HEK293 (cell line): ENCODE measurements around the gene TTC31.

ENCODE experiments used
- GLIS1 ChIP-seq: fragments of 450-650 bp; formaldehyde crosslinking; IDR thresholded peaks from 2 replicates; pipeline ENCODE4 v1.5.1; 2016; ENCODE audit warnings: missing biosample characterization, missing genetic modification characterization
- HOXA7 ChIP-seq: sonication (generic); formaldehyde crosslinking; IDR thresholded peaks from 2 replicates; pipeline ENCODE4 v1.8.1; 2022; ENCODE audit warnings: missing genetic modification reagents, borderline replicate concordance
- INSM2 ChIP-seq: fragments of 450-650 bp; formaldehyde crosslinking; IDR thresholded peaks from 2 replicates; pipeline ENCODE4 v1.5.1; 2016; ENCODE audit warnings: missing biosample characterization, missing genetic modification characterization
- KLF16 ChIP-seq: fragments of 450-650 bp; formaldehyde crosslinking; IDR thresholded peaks from 2 replicates; pipeline ENCODE4 v1.5.1; 2017; ENCODE audit warnings: missing biosample characterization, missing genetic modification characterization
- MZF1 ChIP-seq: fragments of 450-650 bp; formaldehyde crosslinking; IDR thresholded peaks from 2 replicates; pipeline ENCODE4 v1.5.1; 2017; ENCODE audit warnings: missing biosample characterization, missing genetic modification characterization, borderline replicate concordance
- PRDM6 ChIP-seq: fragments of 450-650 bp; formaldehyde crosslinking; IDR thresholded peaks from 2 replicates; pipeline ENCODE4 v1.5.1; 2017; ENCODE audit warnings: missing biosample characterization, missing genetic modification characterization
- YY1 ChIP-seq: fragments of 450-650 bp; formaldehyde crosslinking; IDR thresholded peaks from 2 replicates; pipeline ENCODE4 v1.5.1; 2018; ENCODE audit warnings: missing biosample characterization, missing genetic modification characterization
- ZBTB7A ChIP-seq: fragments of 450-650 bp; formaldehyde crosslinking; IDR thresholded peaks from 2 replicates; pipeline ENCODE4 v1.5.1; 2016; ENCODE audit warnings: low read depth, missing biosample characterization, missing genetic modification characterization
- ZNF19 ChIP-seq: fragments of 450-650 bp; formaldehyde crosslinking; IDR thresholded peaks from 2 replicates; pipeline ENCODE4; 2016; ENCODE audit warnings: missing biosample characterization, missing genetic modification characterization, low read depth
- ZNF23 ChIP-seq: fragments of 450-650 bp; formaldehyde crosslinking; IDR thresholded peaks from 2 replicates; pipeline ENCODE4 v1.5.1; 2016; ENCODE audit warnings: missing biosample characterization, missing genetic modification characterization, borderline replicate concordance
- ZNF239 ChIP-seq: fragments of 450-650 bp; formaldehyde crosslinking; IDR thresholded peaks from 2 replicates; pipeline ENCODE4 v1.5.1; 2016; ENCODE audit warnings: missing biosample characterization, missing genetic modification characterization
- ZNF311 ChIP-seq: fragments of 450-650 bp; formaldehyde crosslinking; IDR thresholded peaks from 2 replicates; pipeline ENCODE4 v1.5.1; 2017; ENCODE audit warnings: missing biosample characterization, missing genetic modification characterization, borderline replicate concordance
- ZNF324 ChIP-seq: fragments of 450-650 bp; formaldehyde crosslinking; IDR thresholded peaks from 2 replicates; pipeline ENCODE4 v1.5.1; 2016; ENCODE audit warnings: missing biosample characterization, missing genetic modification characterization
- ZNF423 ChIP-seq: fragments of 450-650 bp; formaldehyde crosslinking; IDR thresholded peaks from 2 replicates; pipeline ENCODE4 v1.5.1; 2016; ENCODE audit warnings: missing biosample characterization, missing genetic modification characterization
- ZNF501 ChIP-seq: fragments of 450-650 bp; formaldehyde crosslinking; IDR thresholded peaks from 2 replicates; pipeline ENCODE4 v1.5.1; 2016; ENCODE audit warnings: missing biosample characterization, missing genetic modification characterization
- ZNF510 ChIP-seq: fragments of 450-650 bp; formaldehyde crosslinking; IDR thresholded peaks from 2 replicates; pipeline ENCODE4 v1.5.1; 2018; ENCODE audit warnings: mild to moderate bottlenecking, missing genetic modification characterization, missing biosample characterization; ENCODE audit not compliant: insufficient replicate concordance
- ZNF621 ChIP-seq: fragments of 450-650 bp; formaldehyde crosslinking; IDR thresholded peaks from 2 replicates; pipeline ENCODE4 v1.5.1; 2017; ENCODE audit warnings: missing biosample characterization, missing genetic modification characterization
- ZNF645 ChIP-seq: fragments of 450-650 bp; formaldehyde crosslinking; IDR thresholded peaks from 2 replicates; pipeline ENCODE4; 2016; ENCODE audit warnings: missing biosample characterization, missing genetic modification characterization
- ZNF654 ChIP-seq: fragments of 450-650 bp; formaldehyde crosslinking; IDR thresholded peaks from 2 replicates; pipeline ENCODE4 v1.5.1; 2016; ENCODE audit warnings: low read depth, missing biosample characterization, missing genetic modification characterization
- ZNF677 ChIP-seq: fragments of 450-650 bp; IDR thresholded peaks from 2 replicates; pipeline ENCODE4 v1.5.0; 2018; ENCODE audit warnings: missing biosample characterization, mild to moderate bottlenecking, missing genetic modification characterization, moderate library complexity
- ZSCAN18 ChIP-seq: fragments of 450-650 bp; formaldehyde crosslinking; IDR thresholded peaks from 2 replicates; pipeline ENCODE4 v1.5.1; 2016; ENCODE audit warnings: missing biosample characterization, missing genetic modification characterization
- TF ChIP-seq, protein P1 (sequence below): fragments of 450-650 bp; formaldehyde crosslinking; IDR thresholded peaks from 2 replicates; pipeline ENCODE4 v1.5.0; 2017; ENCODE audit warnings: missing biosample characterization, missing genetic modification characterization, borderline replicate concordance
- TF ChIP-seq, protein P2 (sequence below): fragments of 450-650 bp; formaldehyde crosslinking; IDR thresholded peaks from 2 replicates; pipeline ENCODE4 v1.5.1; 2016; ENCODE audit warnings: missing biosample characterization, missing genetic modification characterization
- TF ChIP-seq, protein P3 (sequence below): fragments of 450-650 bp; formaldehyde crosslinking; IDR thresholded peaks from 2 replicates; pipeline ENCODE4 v1.5.1; 2016; ENCODE audit warnings: missing biosample characterization, missing genetic modification characterization
- TF ChIP-seq, protein P4 (sequence below): fragments of 450-650 bp; formaldehyde crosslinking; IDR thresholded peaks from 2 replicates; pipeline ENCODE4 v1.5.1; 2016; ENCODE audit warnings: missing biosample characterization, missing genetic modification characterization

Gene TTC31

GRCh38 chr2:74457549-74458131 is 25.2 kb upstream of the TTC31 start (continued):
- no peak for TF ChIP-seq ZNF23 (tag by site-specific recombination)
- peak; percentile 94 for TF ChIP-seq ZNF501 (tag by site-specific recombination)
- TF ChIP-seq, protein P1, sequence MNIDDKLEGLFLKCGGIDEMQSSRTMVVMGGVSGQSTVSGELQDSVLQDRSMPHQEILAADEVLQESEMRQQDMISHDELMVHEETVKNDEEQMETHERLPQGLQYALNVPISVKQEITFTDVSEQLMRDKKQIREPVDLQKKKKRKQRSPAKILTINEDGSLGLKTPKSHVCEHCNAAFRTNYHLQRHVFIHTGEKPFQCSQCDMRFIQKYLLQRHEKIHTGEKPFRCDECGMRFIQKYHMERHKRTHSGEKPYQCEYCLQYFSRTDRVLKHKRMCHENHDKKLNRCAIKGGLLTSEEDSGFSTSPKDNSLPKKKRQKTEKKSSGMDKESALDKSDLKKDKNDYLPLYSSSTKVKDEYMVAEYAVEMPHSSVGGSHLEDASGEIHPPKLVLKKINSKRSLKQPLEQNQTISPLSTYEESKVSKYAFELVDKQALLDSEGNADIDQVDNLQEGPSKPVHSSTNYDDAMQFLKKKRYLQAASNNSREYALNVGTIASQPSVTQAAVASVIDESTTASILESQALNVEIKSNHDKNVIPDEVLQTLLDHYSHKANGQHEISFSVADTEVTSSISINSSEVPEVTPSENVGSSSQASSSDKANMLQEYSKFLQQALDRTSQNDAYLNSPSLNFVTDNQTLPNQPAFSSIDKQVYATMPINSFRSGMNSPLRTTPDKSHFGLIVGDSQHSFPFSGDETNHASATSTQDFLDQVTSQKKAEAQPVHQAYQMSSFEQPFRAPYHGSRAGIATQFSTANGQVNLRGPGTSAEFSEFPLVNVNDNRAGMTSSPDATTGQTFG (tag by site-specific recombination), result no peak
- no peak for TF ChIP-seq ZNF677
- TF ChIP-seq, protein P2, sequence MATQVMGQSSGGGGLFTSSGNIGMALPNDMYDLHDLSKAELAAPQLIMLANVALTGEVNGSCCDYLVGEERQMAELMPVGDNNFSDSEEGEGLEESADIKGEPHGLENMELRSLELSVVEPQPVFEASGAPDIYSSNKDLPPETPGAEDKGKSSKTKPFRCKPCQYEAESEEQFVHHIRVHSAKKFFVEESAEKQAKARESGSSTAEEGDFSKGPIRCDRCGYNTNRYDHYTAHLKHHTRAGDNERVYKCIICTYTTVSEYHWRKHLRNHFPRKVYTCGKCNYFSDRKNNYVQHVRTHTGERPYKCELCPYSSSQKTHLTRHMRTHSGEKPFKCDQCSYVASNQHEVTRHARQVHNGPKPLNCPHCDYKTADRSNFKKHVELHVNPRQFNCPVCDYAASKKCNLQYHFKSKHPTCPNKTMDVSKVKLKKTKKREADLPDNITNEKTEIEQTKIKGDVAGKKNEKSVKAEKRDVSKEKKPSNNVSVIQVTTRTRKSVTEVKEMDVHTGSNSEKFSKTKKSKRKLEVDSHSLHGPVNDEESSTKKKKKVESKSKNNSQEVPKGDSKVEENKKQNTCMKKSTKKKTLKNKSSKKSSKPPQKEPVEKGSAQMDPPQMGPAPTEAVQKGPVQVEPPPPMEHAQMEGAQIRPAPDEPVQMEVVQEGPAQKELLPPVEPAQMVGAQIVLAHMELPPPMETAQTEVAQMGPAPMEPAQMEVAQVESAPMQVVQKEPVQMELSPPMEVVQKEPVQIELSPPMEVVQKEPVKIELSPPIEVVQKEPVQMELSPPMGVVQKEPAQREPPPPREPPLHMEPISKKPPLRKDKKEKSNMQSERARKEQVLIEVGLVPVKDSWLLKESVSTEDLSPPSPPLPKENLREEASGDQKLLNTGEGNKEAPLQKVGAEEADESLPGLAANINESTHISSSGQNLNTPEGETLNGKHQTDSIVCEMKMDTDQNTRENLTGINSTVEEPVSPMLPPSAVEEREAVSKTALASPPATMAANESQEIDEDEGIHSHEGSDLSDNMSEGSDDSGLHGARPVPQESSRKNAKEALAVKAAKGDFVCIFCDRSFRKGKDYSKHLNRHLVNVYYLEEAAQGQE (tag by site-specific recombination), result 0 out of 2 replicates have a peak, but pooled peaks have one; percentile 15
- TF ChIP-seq GLIS1 (tag by site-specific recombination), result peak; percentile 52
- TF ChIP-seq KLF16 (tag by site-specific recombination), result peak; percentile 62; the same call in 1 of the 2 replicates
- TF ChIP-seq ZNF239, result no peak
- peak; percentile 51; the same call in 1 of the 2 replicates for TF ChIP-seq MZF1 (tag by site-specific recombination)
- no peak for TF ChIP-seq PRDM6
- no peak for TF ChIP-seq HOXA7 (CRISPR knock-in tag)
- TF ChIP-seq ZBTB7A (tag by site-specific recombination), result 0 out of 2 replicates have a peak, but pooled peaks have one; percentile 65
- no peak for TF ChIP-seq ZNF324 (tag by site-specific recombination)
- TF ChIP-seq, protein P3, sequence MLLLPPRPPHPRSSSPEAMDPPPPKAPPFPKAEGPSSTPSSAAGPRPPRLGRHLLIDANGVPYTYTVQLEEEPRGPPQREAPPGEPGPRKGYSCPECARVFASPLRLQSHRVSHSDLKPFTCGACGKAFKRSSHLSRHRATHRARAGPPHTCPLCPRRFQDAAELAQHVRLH (tag by site-specific recombination), result no peak
- TF ChIP-seq, protein P4, sequence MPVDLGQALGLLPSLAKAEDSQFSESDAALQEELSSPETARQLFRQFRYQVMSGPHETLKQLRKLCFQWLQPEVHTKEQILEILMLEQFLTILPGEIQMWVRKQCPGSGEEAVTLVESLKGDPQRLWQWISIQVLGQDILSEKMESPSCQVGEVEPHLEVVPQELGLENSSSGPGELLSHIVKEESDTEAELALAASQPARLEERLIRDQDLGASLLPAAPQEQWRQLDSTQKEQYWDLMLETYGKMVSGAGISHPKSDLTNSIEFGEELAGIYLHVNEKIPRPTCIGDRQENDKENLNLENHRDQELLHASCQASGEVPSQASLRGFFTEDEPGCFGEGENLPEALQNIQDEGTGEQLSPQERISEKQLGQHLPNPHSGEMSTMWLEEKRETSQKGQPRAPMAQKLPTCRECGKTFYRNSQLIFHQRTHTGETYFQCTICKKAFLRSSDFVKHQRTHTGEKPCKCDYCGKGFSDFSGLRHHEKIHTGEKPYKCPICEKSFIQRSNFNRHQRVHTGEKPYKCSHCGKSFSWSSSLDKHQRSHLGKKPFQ (tag by site-specific recombination), result no peak
- TF ChIP-seq YY1 (tag by site-specific recombination), result no peak; the same call in 1 of the 2 replicates
- TF ChIP-seq ZNF311, result no peak
- TF ChIP-seq ZNF654, result no peak
- TF ChIP-seq ZNF423 (tag by site-specific recombination), result 0 out of 2 replicates have a peak, but pooled peaks have one; percentile 49
- no peak for TF ChIP-seq ZNF510 (tag by site-specific recombination)
- no peak for TF ChIP-seq ZNF19 (tag by site-specific recombination)
- no peak for TF ChIP-seq ZNF645 (tag by site-specific recombination)
- no peak for TF ChIP-seq ZNF621 (tag by site-specific recombination)
- TF ChIP-seq INSM2, result 0 out of 2 replicates have a peak, but pooled peaks have one; percentile 51
- no peak for TF ChIP-seq ZSCAN18 (tag by site-specific recombination)
